Measurements from ENCODE around the gene MAGIX.

GRCh38 chrX:49171752-49172279 is 9.3 kb downstream of the MAGIX start, which contains the start of gene PLP2:
- TF ChIP-seq POLR2A (IDR thresholded peaks at IDR 0.05; ENCODE audit: low read depth, low read length) = no peak
- TF ChIP-seq TAF1 (IDR thresholded peaks at IDR 0.05; ENCODE audit: low read depth, low read length) = no peak
- TF ChIP-seq POLR2AphosphoS5 (IDR thresholded peaks at IDR 0.05; ENCODE audit: low read depth, low read length) = no peak
- TF ChIP-seq SPI1 (IDR thresholded peaks at IDR 0.05; ENCODE audit: low read depth, low read length) = no peak
- no peak for TF ChIP-seq PAX5 (IDR thresholded peaks at IDR 0.05; ENCODE audit: insufficient read depth, low read length, severe bottlenecking)
- no peak for TF ChIP-seq POU2F2 (IDR thresholded peaks at IDR 0.05; ENCODE audit: low read depth, low read length)
